IPS DF 6.9 (cell line): Measurements from ENCODE around the gene S100PBP.
A peak's percentile ranks its signal among the peaks of the same experiment; 100 is the strongest.

ENCODE experiments used
- DNase-seq: peaks from one replicate; pipeline ENCODE4 v3.0.0-alpha.2; 2013; ENCODE audit warnings: low read depth, low spot score
- H3K27ac ChIP-seq: one replicate; pipeline ENCODE4 v1.5.1; 2013; ENCODE audit warnings: low read length, control low read depth
- H3K27me3 ChIP-seq: 2 replicates; pipeline ENCODE4 v1.6.1; 2013; ENCODE audit warnings: mild to moderate bottlenecking, low read length; ENCODE audit not compliant: control insufficient read depth, insufficient read depth
- H3K36me3 ChIP-seq: 2 replicates; pipeline ENCODE4 v1.6.1; 2013; ENCODE audit warnings: low read length; ENCODE audit not compliant: control insufficient read depth, insufficient read depth
- H3K4me1 ChIP-seq: 2 replicates; pipeline ENCODE4 v1.6.1; 2013; ENCODE audit warnings: low read length; ENCODE audit not compliant: control insufficient read depth, insufficient read depth
- H3K4me3 ChIP-seq: 2 replicates; pipeline ENCODE4 v1.5.1; 2013; ENCODE audit warnings: mild to moderate bottlenecking, low read length
- H3K9me3 ChIP-seq: 2 replicates; pipeline ENCODE4 v1.6.1; 2013; ENCODE audit warnings: low read length, inconsistent platforms; ENCODE audit not compliant: control insufficient read depth, insufficient read depth
- WGBS: extraction: QIAGEN DNeasy Blood & Tissue Kit; methylation state at CpG from one replicate; pipeline ENCODE4 v1.1.7; 2013; ENCODE audit warnings: mixed read lengths, missing lambda C conversion rate; ENCODE audit not compliant: insufficient read length, insufficient coverage; 5-methylcytosine and 5-hydroxymethylcytosine counted together

S100PBP gene

DNA sequence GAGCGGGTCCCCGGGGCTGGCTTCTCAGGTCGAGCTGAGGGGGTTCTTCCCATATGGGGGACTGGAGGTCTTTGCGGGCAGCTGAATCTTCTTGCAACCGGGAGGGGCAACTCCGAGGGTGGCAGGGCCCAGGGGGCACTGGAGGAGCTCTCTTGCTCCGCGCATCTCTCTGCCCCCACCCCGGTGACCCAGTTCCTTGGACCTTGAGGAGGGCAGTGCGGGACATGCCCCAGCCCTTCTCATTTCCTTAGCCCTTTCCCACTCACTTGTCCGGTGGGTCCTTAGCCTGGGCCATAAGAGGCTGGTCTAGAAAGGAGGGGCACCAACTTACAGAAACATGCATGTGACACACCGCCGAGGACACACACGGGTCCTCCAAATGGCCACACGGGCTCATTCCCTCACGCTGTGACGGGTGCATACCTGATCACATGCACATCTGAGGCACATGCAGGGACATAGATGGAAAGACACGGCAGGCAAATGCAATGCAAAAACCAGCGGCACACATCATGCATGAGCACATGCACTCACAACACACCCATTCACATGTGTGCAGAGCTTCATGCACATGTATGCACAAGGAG is 69.5 kb downstream of the S100PBP start:
- H3K4me3 ChIP-seq = no peak overlapping the region
- no peaks in the 10 kb centered on the region for H3K9me3 ChIP-seq
- peaks cover 3% of the 10 kb centered on the region; the same call in 1 of the 2 replicates for H3K4me1 ChIP-seq
- no peak for DNase-seq
- H3K27me3 ChIP-seq = no peaks in the 10 kb centered on the region; the same call in 1 of the 2 replicates
- no peak overlapping the region for H3K27ac ChIP-seq
- H3K36me3 ChIP-seq = no peaks in the 10 kb centered on the region
- WGBS = no CpG with 5 or more reads among the region's 19 CpGs

DNA sequence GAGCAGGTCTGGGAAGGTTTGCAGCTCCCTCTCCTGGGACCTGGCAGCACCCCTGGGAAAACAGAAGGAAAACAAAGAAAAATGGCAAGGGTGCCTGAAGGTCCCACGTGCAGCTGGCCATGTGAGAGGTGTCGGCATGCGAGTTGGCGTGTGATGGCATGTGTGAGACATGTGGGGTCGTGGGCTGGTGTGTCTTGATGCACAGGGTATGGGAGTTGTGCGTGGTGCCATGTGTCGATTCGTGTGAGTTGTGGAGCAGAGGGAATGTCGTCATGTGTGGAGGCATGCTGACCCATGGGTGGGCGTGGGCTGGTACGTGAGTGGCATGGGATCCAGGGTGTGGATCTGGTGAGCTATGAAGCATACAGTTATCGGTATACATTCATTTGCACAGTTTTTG is 70.2 kb downstream of the S100PBP start:
- Histone ChIP-seq H3K27me3 (no peaks in the 10 kb centered on the region; the same call in 1 of the 2 replicates), H3K9me3 (no peaks in the 10 kb centered on the region), H3K36me3 (no peaks in the 10 kb centered on the region), H3K4me1 (peaks cover 6% of the 10 kb centered on the region), H3K27ac (no peak overlapping the region), H3K4me3 (no peak overlapping the region)
- WGBS = no CpG with 5 or more reads among the region's 12 CpGs
- no peak for DNase-seq

DNA sequence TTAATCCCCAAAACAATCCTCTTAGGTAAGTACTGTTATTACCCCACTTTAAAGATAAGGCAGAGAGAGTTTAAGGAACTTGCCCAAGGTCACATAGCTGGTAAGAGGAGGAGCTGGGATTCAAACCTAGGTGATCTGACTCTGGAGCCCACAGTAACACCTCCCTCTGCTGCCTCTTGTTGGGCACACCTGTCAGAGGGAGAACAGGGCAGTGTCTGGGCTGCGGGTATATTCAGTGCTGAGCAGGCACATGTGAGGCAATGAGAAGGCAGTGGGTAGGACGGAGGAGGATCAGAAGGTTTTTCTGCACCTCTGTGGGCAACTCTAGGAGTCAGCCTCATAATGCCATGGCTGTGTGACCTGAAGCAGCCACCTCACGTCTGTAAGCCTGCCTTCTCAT is 70.7 kb downstream of the S100PBP start:
- Histone ChIP-seq H3K4me3 (no peak overlapping the region), H3K36me3 (no peaks in the 10 kb centered on the region), H3K9me3 (no peaks in the 10 kb centered on the region), H3K27ac (no peak overlapping the region), H3K27me3 (no peaks in the 10 kb centered on the region; the same call in 1 of the 2 replicates), H3K4me1 (peaks cover 7% of the 10 kb centered on the region)
- no peak for DNase-seq
- no CpG with 5 or more reads among the region's 3 CpGs for WGBS

DNA sequence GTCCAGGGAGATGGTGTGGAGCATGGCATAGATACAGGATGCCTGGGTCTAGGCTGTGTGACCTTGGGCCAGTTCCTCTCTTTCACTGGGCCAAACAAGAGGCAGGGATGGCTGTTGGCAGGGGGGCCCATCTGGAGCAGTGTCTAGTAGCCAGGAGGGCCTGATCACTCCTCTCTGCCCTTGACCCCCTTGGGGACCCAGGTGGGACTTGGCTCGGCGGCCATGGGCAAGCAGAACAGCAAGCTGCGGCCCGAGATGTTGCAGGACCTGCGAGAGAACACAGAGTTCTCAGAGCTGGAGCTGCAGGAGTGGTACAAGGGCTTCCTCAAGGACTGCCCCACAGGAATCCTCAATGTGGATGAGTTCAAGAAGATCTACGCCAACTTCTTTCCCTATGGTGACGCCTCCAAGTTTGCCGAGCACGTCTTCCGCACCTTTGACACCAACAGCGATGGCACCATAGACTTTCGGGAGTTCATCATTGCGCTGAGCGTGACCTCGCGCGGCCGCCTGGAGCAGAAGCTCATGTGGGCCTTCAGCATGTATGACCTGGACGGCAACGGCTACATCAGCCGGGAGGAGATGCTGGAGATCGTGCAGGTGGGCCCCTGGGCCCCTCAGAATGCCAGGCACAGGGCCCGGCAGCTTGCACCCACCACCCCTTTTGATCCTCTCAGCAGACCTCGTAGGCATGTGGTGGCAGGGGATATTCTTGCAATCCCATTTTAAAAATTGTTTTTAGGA is 71.4 kb downstream of the S100PBP start:
- Histone ChIP-seq H3K27ac (no peak overlapping the region), H3K4me3 (no peak overlapping the region), H3K4me1 (peaks cover 7% of the 10 kb centered on the region), H3K36me3 (no peaks in the 10 kb centered on the region), H3K9me3 (no peaks in the 10 kb centered on the region), H3K27me3 (no peaks in the 10 kb centered on the region; the same call in 1 of the 2 replicates)
- DNase-seq = no peak
- WGBS = no CpG with 5 or more reads among the region's 24 CpGs

DNA sequence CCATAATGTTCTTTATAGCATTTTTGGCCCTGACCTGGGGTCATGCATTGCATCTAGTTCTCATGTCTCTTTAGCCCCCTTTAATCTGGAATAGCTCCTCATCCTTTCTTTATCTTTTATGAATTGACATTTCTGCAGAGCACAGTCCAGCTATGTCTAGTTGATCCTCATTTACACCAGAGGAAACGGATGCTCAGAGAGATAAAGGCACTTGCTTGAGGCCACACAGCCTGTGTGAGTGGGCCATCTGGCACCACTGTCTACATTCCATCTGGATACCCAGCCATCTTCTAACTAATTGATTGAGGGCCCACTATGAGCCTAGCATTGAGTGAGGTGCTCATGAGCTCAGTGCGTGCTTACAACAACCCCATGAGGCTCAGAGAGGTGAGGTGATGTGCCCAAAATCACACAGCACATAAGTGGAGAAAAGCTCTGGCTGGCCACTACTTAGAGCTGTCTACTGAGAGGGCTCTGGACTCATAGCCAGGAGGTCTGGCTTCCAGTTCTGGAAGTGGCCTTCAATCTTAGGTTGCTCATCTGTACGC is 72.4 kb downstream of the S100PBP start:
- Histone ChIP-seq H3K36me3 (no peaks in the 10 kb centered on the region), H3K27me3 (no peaks in the 10 kb centered on the region; the same call in 1 of the 2 replicates), H3K4me1 (peaks cover 7% of the 10 kb centered on the region), H3K27ac (no peak overlapping the region), H3K9me3 (no peaks in the 10 kb centered on the region), H3K4me3 (no peak overlapping the region)
- no peak for DNase-seq
- WGBS = no CpG with 5 or more reads among the region's 3 CpGs

DNA sequence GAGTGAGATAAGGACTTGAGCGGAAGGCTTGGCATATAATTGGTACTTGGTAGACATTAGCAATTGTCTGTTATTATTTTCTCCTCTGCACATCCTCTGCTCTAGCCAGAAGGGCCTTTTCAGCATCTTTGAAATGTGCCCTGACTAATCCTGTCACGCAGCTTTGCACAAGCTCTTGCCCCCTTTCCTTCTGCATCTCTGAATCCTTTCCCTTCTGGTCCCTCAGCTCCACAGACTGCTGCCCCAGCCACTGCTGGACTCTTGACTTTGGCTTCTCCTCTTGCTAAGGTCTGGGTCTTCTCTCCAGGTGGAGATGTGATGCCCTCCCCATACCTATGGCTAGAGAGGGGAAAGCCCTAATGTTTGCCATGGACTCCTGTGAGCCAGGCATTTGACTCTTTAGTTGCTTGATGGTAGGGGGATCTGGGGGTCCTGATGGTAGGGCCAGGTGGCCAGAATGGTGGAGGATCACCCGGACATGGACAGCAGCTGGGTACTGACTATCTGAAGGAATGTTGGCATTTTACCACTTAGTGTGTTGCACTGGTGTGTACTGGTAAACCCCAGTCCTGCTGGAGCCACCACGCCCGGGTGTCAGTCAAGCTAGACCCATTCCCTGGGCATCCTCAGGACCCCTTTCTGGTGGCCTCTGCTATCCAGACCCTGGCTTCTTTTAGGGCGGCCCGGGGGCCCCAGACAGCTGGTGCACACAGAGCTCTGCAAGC is 73.2 kb downstream of the S100PBP start:
- WGBS = no CpG with 5 or more reads among the region's 7 CpGs
- Histone ChIP-seq H3K4me3 (no peak overlapping the region), H3K4me1 (peaks cover 7% of the 10 kb centered on the region), H3K9me3 (no peaks in the 10 kb centered on the region), H3K27me3 (no peaks in the 10 kb centered on the region; the same call in 1 of the 2 replicates), H3K27ac (no peak overlapping the region), H3K36me3 (no peaks in the 10 kb centered on the region)
- no peak for DNase-seq

DNA sequence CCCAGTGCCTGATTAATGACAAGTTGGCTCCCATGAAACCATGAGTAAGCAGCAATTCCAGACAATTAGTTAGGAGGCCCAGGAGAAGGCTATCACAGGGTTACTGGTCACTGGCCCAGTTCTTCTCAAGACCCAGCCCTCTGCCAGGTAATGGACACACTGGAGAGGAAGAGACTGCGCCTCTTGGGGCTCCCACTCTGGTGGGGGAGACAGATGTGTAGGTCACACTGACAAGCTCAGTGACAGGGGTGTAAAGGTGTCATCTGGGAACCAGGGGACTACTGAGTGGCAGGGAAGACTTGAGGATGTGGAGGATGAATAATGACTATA is 73.8 kb downstream of the S100PBP start:
- Histone ChIP-seq H3K4me1 (peaks cover 5% of the 10 kb centered on the region; the same call in 1 of the 2 replicates), H3K4me3 (no peak overlapping the region), H3K9me3 (no peaks in the 10 kb centered on the region), H3K27me3 (no peaks in the 10 kb centered on the region; the same call in 1 of the 2 replicates), H3K36me3 (no peaks in the 10 kb centered on the region), H3K27ac (no peak overlapping the region)
- DNase-seq = no peak
- WGBS = no CpG with 5 or more reads among the region's 1 CpG

DNA sequence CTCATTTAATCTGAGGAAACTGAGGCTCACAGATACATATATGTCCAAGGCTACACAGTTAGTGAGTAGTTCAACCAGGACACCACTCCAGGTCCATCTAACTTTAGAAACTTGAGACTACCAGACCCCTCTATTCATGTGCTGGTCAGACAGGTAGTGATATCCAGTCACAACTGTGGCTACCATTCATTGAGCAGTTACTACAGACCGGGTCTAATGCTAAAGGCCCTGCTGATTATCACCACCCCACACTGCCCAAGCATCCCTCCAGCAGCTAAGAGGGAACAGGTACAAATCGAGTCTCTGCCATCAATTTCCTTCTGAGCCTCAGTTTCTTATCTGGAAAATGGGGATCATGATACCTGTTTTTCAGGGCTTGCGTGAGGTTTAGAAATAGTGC is 74.2 kb downstream of the S100PBP start:
- DNase-seq = no peak
- H3K4me3 ChIP-seq = no peak overlapping the region
- no peak overlapping the region for H3K27ac ChIP-seq
- H3K4me1 ChIP-seq = peaks cover 5% of the 10 kb centered on the region; the same call in 1 of the 2 replicates
- H3K9me3 ChIP-seq = no peaks in the 10 kb centered on the region
- no peaks in the 10 kb centered on the region; the same call in 1 of the 2 replicates for H3K27me3 ChIP-seq
- WGBS = no CpG with 5 or more reads among the region's 3 CpGs
- no peaks in the 10 kb centered on the region for H3K36me3 ChIP-seq

DNA sequence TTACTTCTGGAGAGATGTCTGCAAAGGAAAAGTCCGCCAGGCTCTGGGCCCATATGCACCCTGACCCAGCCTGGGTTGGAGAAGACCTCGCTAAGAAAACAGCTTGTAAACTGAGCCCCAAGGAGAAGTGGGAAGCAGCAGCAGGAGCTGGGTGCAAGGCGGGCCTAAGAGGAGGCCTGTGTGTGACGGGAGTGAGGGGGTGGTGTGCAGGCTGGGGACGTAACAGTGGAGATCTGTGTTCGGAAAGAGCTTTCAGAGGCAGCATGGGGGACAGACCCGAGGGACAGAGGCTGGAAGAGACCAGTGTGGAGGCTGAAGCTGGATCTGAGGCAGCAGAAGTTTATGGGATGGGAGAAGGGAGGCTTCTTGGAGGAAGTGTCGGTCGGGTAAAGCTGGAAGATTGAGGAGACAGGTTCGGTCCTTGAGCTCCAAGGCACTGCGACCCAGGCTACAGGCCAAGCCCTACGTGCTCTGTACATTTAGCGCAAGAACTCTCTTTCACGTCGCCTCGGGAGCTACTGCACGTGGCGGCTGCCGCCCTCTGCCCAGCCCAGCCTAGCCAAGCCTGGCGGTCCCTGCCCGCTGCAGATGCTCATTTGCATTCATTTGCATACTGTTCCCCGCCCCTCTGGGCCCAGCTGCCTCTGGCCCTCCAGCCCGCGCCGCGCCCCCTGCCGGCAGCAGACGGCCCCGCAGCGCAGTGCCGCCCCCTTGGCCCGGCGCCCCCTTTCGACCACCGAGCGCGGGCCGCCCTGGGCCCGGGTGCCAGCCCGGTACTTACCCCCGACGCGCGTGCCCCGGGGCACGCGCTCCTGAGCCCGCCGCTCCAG is 75.1 kb downstream of the S100PBP start:
- Histone ChIP-seq H3K4me3 (peak overlapping the region; percentile 33; the same call in 1 of the 2 replicates), H3K27ac (no peak overlapping the region), H3K4me1 (peaks cover 5% of the 10 kb centered on the region; the same call in 1 of the 2 replicates), H3K36me3 (no peaks in the 10 kb centered on the region), H3K9me3 (no peaks in the 10 kb centered on the region), H3K27me3 (no peaks in the 10 kb centered on the region; the same call in 1 of the 2 replicates)
- DNase-seq = no peak
- WGBS = no CpG with 5 or more reads among the region's 49 CpGs
